ENCODE results near the gene EFL1. TPM values are rescaled to one million over a fixed set of nuclear protein-coding genes. Genes with fewer than 3 reads are reported as not detected.

Gene EFL1
- total and polyA plus RNA-seq, 2 donors (not counting 1 experiment from before 2014, with no cell fraction given), result 19.1 to 29.9 TPM

DNA sequence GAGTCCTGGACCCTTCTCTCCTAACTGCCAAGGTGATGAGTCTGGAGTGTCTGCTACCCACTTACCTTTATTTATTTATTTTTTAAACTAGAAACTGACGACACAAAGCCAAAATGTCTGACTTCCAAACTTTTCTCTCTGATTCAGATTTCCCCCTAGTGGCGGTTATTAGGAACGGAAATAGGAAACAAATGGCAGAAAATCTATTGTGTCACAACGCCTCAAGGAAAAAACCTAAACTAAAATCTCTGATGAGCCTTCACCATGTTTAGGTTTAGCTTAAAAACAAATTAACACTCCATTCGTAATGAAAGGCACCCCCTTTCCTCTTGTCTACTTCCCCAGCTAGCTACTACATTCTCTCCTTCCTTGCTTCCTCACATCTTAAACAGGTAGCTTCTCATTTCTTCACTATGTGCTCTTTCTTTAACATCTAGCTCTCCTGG, 122.7 kb downstream of the EFL1 start:
- H3K27me3 ChIP-seq (ENCODE audit: control insufficient read depth, insufficient read depth, low read length), result no peaks in the 10 kb centered on the region
- peak overlapping the region; percentile 64 for H2AFZ ChIP-seq (ENCODE audit: low read length)
- no peaks in the 10 kb centered on the region for H4K20me1 ChIP-seq (ENCODE audit: control insufficient read depth, extremely low read depth, insufficient read depth, low read length)
- no peak overlapping the region for H3K9ac ChIP-seq (ENCODE audit: insufficient read depth, low read length)
- no peak overlapping the region for H3K4me3 ChIP-seq (replicated peaks in 1 of 4; ENCODE audit: control extremely low read depth in 1 of 4, insufficient read depth in 1 of 4, low read depth in 3 of 4, low read length in 4 of 4)
- no peak for TF ChIP-seq EZH2 (IDR thresholded peaks at IDR 0.05; ENCODE audit: low read length, missing control alignments)
- TF ChIP-seq, protein P1, sequence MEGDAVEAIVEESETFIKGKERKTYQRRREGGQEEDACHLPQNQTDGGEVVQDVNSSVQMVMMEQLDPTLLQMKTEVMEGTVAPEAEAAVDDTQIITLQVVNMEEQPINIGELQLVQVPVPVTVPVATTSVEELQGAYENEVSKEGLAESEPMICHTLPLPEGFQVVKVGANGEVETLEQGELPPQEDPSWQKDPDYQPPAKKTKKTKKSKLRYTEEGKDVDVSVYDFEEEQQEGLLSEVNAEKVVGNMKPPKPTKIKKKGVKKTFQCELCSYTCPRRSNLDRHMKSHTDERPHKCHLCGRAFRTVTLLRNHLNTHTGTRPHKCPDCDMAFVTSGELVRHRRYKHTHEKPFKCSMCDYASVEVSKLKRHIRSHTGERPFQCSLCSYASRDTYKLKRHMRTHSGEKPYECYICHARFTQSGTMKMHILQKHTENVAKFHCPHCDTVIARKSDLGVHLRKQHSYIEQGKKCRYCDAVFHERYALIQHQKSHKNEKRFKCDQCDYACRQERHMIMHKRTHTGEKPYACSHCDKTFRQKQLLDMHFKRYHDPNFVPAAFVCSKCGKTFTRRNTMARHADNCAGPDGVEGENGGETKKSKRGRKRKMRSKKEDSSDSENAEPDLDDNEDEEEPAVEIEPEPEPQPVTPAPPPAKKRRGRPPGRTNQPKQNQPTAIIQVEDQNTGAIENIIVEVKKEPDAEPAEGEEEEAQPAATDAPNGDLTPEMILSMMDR (conservative IDR thresholded peaks at IDR 0.05 in 1 of 2, IDR thresholded peaks at IDR 0.05 in 1 of 2; ENCODE audit: low read depth in 1 of 2, low read length in 2 of 2), result peak; percentile 69
- no peak overlapping the region for H3K4me2 ChIP-seq (ENCODE audit: extremely low read depth, insufficient read depth, low read length)
- H3K27ac ChIP-seq (ENCODE audit: insufficient read depth, low read length), result no peak overlapping the region
- peaks cover 2% of the 10 kb centered on the region for H3K36me3 ChIP-seq (ENCODE audit: control insufficient read depth, insufficient read depth, low read length)
- no peaks in the 10 kb centered on the region for H3K4me1 ChIP-seq (ENCODE audit: control insufficient read depth, extremely low read depth, insufficient read depth, low read length)
- H3K9me3 ChIP-seq (ENCODE audit: control insufficient read depth, insufficient read depth, low read depth, low read length), result no peaks in the 10 kb centered on the region
- DNase-seq (ENCODE audit: low read depth in 2 of 2), result peak; percentile 58 to 72
- no peaks in the 10 kb centered on the region for H3K79me2 ChIP-seq (ENCODE audit: control insufficient read depth, insufficient read depth, low read length)

DNA sequence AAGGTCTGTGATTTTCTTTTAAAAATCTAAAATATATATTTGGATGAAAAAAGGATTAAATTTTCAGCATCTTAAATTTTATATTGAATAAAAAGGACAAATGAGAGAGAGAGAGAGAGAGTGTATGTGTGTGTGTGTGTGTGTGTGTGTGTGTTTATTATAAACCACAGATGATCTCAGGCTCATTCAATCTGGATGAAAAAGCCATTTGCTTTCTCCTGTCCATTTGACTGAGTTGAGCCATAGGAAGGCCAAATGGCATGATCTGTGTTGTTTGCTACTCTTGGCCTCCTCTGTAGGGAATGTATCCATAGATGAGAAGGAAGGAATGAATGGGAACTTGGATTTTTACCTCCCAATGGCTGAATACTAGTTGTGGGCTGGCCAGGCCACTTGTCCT, 124.2 kb downstream of the EFL1 start:
- peak; percentile 21 to 22 for DNase-seq (ENCODE audit: low read depth in 2 of 2)
- H3K27ac ChIP-seq (ENCODE audit: insufficient read depth, low read length), result no peak overlapping the region

DNA sequence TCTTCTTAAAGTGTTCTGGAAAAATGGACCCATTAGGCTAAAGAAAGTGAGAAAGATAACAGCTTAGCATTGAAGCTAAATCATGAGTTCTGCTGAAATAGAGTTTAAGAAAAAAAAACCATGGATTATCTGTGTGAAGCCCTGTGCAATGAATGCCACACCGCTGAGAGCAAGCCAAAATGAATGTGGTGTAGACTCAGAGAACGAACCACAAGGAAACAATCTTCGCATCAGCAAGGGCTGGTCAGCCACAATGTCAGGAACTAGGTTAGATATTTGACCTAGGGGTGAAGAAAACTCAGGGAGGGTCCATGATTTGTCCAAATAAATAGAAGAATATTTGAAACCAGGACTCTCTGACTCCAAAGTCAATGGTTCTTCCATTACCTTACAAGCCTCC, 125.3 kb downstream of the EFL1 start:
- H3K9me3 ChIP-seq (ENCODE audit: control insufficient read depth, insufficient read depth, low read depth, low read length), result no peaks in the 10 kb centered on the region
- H3K9ac ChIP-seq (ENCODE audit: insufficient read depth, low read length), result no peak overlapping the region
- H2AFZ ChIP-seq (ENCODE audit: low read length), result no peak overlapping the region
- DNase-seq (ENCODE audit: low read depth in 2 of 2), result peak; percentile 67 to 70
- peaks cover under 1% of the 10 kb centered on the region for H3K4me1 ChIP-seq (ENCODE audit: control insufficient read depth, extremely low read depth, insufficient read depth, low read length)
- H3K27me3 ChIP-seq (ENCODE audit: control insufficient read depth, insufficient read depth, low read length), result no peaks in the 10 kb centered on the region
- H4K20me1 ChIP-seq (ENCODE audit: control insufficient read depth, extremely low read depth, insufficient read depth, low read length), result no peaks in the 10 kb centered on the region
- no peak overlapping the region for H3K27ac ChIP-seq (ENCODE audit: insufficient read depth, low read length)
- no peak overlapping the region for H3K4me2 ChIP-seq (ENCODE audit: extremely low read depth, insufficient read depth, low read length)
- H3K36me3 ChIP-seq (ENCODE audit: control insufficient read depth, insufficient read depth, low read length), result no peaks in the 10 kb centered on the region
- H3K79me2 ChIP-seq (ENCODE audit: control insufficient read depth, insufficient read depth, low read length), result no peaks in the 10 kb centered on the region
- no peak overlapping the region for H3K4me3 ChIP-seq (replicated peaks in 1 of 4; ENCODE audit: control extremely low read depth in 1 of 4, insufficient read depth in 1 of 4, low read depth in 3 of 4, low read length in 4 of 4)
- no peak for TF ChIP-seq EZH2 (IDR thresholded peaks at IDR 0.05; ENCODE audit: low read length, missing control alignments)
- TF ChIP-seq, protein P1 (conservative IDR thresholded peaks at IDR 0.05 in 1 of 2, IDR thresholded peaks at IDR 0.05 in 1 of 2; ENCODE audit: low read depth in 1 of 2, low read length in 2 of 2), result no peak

More for the DNA sequence above, 124.2 kb downstream of the EFL1 start:
- H3K4me2 ChIP-seq (ENCODE audit: extremely low read depth, insufficient read depth, low read length), result no peak overlapping the region
- H3K36me3 ChIP-seq (ENCODE audit: control insufficient read depth, insufficient read depth, low read length), result peaks cover under 1% of the 10 kb centered on the region
- H3K4me3 ChIP-seq (replicated peaks in 1 of 4; ENCODE audit: control extremely low read depth in 1 of 4, insufficient read depth in 1 of 4, low read depth in 3 of 4, low read length in 4 of 4), result no peak overlapping the region
- H3K9ac ChIP-seq (ENCODE audit: insufficient read depth, low read length), result no peak overlapping the region
- H3K27me3 ChIP-seq (ENCODE audit: control insufficient read depth, insufficient read depth, low read length), result no peaks in the 10 kb centered on the region
- H2AFZ ChIP-seq (ENCODE audit: low read length), result no peak overlapping the region
- H3K9me3 ChIP-seq (ENCODE audit: control insufficient read depth, insufficient read depth, low read depth, low read length), result no peaks in the 10 kb centered on the region
- no peaks in the 10 kb centered on the region for H4K20me1 ChIP-seq (ENCODE audit: control insufficient read depth, extremely low read depth, insufficient read depth, low read length)
- no peaks in the 10 kb centered on the region for H3K4me1 ChIP-seq (ENCODE audit: control insufficient read depth, extremely low read depth, insufficient read depth, low read length)
- no peaks in the 10 kb centered on the region for H3K79me2 ChIP-seq (ENCODE audit: control insufficient read depth, insufficient read depth, low read length)
- no peak for TF ChIP-seq EZH2 (IDR thresholded peaks at IDR 0.05; ENCODE audit: low read length, missing control alignments)
- TF ChIP-seq, protein P1 (conservative IDR thresholded peaks at IDR 0.05 in 1 of 2, IDR thresholded peaks at IDR 0.05 in 1 of 2; ENCODE audit: low read depth in 1 of 2, low read length in 2 of 2), result no peak

Data from fibroblast of lung (primary cell).